Activated gamma-delta T cell (primary cell): ENCODE measurements around the gene RAB43.
"Not testable (repeated sequence)": the region's sequence is repeated elsewhere in the genome, so short reads cannot be mapped to it uniquely, and the experiment has no call there.

Experiments
- DNase-seq: peaks from one replicate; lab custom pipeline; 2025; lab: John Stamatoyannopoulos, UW
- total RNA-seq, 2 donors: gene quantifications; one replicate each; lab custom pipeline; 2026; lab: John Stamatoyannopoulos, UW

Gene RAB43
- total RNA-seq = 4.2 to 8.5 reads per million in 2 donors

DNA sequence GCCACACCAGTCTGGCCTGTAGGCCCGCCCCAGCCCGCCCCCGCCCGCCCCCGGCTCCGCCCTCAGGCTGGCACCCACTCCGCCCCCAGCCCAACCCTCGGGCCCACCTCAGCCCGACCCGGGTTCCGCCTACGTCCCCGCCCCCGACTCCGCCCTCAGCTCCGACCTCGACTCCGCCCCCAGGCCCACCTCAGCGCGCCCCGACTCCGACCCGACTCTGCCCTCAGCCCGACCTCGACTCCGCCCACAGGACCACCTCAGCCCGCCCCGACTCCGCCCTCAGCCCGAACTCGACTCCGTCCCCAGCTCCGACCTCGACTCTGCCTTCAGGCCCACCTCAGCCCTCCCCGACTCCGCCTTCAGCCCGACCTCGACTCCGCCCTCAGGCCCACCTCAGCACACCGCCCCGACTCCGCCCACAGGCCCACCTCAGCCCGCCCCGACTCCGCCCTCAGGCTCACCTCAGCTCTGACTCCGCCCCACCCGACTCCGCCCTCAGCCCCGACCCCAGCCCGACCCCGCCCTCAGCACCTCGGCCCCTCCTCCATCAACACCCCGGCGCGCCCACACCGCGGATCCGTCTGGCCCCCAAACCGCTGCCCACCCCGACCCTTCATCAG lies at the start of gene RAB43:
Gene RAB43 (minus strand): TSS at position 13 of the 620 bp plus-strand sequence. CDS start 315 bp downstream, outside the sequence.
- peak; percentile 79 for DNase-seq

DNA sequence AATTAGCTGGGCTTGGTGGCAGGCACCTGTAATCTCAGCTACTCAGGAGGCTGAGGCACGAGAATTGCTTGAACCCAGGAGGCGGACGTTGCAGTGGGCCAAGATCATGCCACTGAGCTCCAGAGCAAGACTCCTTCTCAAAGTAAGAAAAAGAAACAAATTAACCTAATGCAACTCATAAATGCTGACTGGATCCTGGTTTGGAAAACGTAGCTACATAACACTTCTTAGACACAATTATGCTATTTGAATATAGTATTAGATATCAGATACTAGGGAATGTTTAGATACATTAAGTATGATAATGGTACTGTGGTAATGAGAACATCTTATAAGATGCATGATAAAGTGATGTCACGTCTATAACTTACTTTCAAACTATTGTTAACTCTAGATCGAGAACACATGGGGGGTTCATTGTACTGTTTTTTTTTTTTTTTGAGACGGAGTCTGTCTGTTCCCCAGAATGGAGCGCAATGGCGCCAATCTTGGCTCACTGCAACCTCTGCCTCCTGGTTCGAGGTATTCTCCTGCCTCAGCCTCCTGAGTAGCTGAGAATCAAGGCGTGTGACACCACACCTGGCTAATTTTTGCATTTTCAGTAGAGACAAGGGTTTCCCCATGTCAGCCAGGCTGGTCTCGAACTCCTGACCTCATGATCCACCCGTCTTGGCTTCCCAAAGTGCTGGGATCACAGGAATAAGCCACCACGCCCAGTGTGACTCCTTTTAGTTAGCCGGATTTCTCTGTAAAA lies 45.2 kb upstream of the RAB43 start:
- DNase-seq = no peak

DNA sequence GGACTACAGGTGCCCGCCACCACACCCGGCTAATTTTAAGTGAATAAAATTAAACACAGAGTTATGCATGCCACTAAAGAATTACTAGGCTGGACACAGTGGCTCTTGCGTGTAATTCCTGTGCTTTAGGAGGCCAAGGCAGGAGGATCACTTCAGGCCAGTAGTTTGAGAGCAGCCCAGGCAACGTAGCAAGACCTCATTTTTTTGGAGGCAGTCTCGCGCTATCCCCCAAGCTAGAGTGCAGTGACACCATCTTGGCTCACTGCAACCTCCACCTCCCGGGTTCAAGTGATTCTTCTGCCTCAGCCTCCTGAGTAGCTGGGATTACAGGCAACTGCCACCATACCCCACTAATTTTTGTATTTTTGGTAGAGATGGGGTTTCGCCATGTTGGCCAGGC lies 44.0 kb upstream of the RAB43 start:
- not testable (repeated sequence) for DNase-seq

DNA sequence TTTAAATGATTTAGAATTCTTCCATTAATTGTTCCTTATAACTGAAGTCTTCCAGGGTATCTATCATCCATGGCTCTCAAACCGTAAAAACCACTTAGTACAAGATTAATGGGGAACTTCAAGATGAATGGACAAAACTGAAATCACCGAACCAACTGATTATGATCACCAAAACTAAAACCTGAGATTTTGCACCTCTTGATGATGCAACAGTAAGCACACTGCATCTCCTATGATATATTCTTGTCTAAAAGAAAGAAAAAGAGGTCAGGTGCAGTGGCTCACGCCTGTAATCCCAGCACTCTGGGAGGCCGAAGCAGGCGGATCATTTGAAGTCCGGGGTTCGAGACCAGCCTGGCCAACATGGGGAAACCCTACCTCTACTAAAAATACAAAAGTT lies 42.9 kb upstream of the RAB43 start:
- no peak for DNase-seq

DNA sequence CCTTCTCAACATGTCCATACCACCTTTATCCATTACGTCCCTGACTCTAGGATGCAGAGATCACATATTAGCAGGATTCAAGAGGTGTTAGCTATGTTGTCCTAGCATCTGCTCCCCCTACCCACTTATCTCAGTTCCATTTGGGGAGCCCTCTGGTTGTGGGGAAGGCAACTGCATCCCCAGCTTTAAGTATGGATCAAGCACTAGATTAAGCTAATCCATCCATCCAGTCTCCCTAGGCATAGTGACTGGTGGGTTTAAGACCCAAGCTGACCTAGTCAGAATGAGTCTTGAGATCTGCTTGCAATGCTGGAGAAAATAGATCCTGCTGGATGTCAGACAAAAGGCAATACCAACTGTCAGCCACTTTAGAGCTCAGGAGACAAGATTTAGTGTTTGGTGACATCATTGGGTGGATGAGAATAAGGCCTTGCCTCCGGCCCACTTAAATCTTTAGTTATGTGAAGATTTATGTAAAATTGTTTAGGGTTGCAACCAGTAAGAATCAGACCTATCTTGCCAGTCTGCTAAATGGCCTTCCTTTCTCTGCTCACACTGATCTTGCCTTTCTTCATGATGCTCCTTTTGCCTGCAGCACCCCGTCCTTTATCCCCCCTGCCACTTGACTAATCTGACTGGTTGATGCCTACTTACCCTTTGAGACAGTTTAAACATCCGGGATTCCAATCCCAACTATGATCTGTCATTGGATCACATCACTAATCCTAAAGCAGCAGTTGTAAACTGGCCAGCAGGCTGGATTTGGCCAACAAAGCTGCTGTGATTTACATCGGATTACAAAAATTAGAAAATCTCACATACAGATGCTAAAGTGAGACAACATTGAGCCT lies 41.4 kb upstream of the RAB43 start:
- DNase-seq = no peak

DNA sequence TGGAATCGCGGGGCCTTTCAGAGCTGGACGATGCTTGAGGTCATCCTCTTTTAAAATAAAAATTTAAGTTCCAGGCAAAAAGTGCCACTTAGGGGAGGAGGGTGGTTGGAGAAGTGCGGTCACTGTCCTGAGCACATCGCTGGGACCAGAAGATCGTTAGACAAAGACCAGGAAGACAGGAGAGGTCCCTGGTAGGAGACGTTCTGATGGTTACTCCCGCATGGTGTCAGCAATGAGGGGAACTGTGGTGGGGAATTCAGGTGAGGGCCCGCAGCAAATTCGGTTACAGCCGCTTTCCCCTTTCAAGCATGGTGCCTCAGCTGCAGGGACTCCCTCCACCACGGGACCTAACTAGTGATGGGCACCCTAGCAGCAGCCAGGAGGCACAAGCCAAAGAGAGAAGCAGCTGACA lies 40.3 kb upstream of the RAB43 start:
- no peak for DNase-seq

DNA sequence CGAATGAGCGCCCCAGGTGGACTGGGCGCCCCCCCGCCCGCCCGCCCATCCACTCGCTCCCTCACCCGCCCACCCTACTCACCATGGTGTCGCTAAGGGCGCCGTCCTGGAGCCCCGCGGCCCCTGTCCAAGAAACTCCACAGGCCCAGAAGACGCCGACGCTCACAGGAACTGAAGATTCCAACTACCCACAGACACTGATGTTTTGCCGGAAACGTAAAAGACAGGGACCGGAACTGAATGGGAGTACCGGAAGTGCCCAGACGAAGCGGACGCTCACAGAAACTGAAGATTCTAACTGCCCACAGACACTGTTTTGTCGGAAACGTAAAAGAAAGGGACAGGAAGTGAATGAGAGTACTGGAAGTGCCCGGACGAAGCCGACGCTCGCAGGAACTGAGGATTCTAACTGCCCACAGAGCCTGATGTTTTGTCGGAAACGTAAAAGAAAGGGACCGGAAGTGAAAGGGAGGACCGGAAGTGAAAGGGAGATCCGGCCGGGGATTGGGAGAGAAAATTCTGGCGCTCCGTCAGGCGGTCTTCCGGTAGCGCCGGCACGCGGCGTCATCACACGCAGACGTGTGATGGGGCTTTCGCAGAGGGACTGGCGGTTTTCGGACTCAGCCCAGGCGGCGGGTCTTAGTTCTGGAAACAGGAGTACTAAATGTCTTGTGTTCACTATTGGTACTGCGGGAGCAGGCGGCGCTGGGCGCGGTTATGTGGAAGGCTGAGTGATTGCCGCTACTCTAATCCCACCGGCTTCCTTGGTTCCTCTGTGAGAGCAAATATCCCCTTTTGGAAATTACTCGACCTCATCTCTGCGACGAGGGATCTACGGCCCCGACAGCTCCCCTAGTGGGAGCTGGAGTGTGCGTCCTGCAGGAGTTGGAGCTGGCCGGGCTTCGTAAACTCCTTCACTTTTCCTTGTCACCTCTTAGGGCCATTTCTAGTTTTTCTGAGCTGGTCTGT lies 39.6 kb upstream of the RAB43 start, which contains the start of gene ISY1:
Gene ISY1 (minus strand): TSS at position 173 of the 969 bp plus-strand sequence. CDS start 88 bp downstream, at position 85.
- DNase-seq = peak; percentile 73

DNA sequence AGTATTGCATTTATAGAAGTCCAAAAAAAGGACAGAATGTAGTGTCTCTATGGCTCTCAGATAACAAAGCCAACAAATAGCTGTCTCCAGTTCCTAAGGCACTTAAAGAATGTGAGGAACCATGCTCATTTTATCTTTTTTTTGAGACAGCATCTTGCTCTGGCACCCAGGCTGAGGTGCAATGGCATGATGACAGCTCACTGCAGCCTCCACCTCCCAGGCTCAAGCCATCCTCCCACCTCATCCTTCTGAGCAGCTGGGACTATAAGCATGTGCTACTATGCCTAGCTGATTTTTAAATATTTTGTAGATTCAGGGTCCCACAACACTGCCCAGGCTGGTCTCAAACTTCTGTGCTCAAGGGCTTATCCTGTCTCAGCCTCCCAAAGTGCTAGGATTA lies 23.2 kb upstream of the RAB43 start:
- DNase-seq = no peak

DNA sequence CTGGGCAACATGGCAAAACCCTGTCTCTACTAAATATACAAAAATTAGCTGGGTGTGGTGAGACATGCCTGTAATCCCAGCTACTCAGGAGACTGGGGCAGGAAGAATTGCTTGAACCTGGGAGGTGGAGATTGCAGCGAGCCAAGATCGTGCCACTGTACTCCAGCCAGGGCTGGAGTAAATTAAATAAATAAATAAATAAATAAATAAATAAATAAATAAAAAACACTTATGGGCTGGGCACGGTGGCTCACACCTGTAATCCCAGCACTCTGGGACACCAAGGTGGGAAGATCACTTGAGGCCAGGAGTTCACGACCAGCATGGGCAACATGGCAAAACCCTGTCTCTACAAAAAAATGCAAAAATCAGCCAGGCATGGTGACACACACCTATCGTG lies 19.4 kb upstream of the RAB43 start:
- DNase-seq = not testable (repeated sequence)

DNA sequence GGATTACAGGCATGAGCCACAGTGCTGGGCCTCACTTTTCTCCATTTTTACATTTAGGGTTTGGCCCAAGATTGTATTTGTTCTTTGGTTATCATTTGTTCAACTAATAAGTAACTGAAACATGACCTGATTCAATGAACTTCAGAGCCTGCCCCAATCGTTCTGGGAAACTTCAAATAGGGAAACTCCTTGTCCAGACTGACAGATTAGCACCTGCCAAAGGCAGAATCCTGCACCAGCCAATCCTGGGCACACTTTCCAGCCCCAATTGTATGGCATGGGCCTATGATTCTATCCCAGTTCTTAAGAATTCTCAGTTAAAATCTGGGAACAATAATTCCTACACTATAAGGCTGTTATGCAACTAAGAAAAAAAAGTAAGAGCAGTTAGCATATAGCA lies 18.3 kb upstream of the RAB43 start:
- no peak for DNase-seq

DNA sequence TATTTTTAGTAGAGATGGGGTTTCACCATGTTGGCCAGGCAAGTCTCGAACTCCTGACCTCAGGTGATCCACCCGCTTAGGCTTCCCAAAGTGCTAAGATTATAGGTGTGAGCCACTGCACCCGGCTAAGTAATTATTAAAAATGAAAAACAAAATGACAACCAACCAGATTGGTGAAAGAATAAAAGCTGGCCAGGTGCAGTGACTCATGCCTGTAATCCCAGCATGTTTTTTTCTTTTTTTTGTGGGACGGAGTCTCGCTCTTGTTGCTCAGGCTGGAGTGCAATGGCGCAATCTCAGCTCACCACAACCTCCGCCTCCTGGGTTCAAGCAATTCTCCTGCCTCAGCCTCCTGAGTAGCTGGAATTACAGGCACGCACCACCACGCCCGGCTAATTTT lies 14.7 kb upstream of the RAB43 start:
- not testable (repeated sequence) for DNase-seq

DNA sequence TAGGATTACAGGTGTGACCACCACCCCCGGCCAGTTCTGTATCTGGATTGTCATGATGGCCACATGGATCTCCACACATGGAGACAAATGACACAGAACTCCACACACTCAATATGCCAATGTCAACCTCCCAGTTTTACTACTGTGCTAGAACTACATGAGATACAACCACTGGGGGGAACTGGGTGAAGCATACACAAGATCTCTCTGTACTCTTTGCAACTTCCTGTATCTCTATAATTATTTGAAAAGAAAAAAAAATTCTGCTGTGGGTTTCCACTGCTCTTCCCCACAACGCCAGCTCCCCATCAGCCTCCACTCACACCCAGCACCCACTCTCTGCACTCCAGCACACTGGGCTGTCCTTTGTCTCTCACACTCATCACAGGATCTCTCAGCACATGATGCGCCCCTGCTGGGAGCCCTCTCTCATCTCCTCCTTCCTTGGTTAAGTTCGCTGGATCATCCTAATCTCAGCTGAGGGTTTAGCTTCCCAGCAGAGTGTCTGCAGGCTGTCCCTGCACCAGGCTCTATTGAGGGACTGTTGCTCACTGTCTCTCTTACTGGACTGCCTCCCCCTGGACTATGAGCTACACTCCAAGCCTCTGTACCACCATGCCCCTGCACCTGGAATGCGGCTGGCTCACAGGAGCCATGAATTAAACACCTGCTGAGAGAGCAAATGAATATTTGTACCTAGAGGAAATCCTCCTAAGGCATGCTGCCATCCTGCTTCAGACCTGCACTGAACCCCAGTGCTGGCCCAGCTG lies 10.7 kb upstream of the RAB43 start:
- DNase-seq = no peak

DNA sequence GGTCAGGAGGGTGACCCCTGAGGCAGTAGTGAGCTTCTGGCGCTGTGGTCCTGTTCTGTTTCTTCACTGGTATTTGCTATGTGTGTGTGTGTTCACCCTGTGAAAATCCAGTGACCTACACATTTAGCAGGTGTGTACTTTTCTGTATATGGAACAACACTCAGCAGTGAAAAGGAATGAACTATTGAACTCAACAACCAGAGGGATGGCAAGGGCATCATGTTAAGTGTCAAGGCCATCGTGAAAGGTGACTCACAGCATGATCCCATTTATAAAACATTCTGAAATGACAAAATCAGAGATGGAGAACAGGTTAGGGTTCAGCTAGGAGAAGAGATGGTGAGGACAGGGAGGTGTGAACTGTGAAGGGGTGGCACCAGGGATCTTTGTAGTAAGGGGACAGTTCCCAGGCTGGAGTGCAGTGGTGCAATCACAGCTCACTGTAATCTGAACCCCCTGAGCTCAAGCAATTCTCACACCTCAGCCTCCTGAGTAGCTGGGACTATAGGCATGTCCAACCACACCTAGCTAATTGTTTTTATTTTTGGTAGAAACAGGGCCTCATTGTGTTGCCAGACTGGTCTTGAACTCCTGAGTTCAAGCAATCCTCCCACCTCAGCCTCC lies 10.0 kb upstream of the RAB43 start:
- DNase-seq = no peak

DNA sequence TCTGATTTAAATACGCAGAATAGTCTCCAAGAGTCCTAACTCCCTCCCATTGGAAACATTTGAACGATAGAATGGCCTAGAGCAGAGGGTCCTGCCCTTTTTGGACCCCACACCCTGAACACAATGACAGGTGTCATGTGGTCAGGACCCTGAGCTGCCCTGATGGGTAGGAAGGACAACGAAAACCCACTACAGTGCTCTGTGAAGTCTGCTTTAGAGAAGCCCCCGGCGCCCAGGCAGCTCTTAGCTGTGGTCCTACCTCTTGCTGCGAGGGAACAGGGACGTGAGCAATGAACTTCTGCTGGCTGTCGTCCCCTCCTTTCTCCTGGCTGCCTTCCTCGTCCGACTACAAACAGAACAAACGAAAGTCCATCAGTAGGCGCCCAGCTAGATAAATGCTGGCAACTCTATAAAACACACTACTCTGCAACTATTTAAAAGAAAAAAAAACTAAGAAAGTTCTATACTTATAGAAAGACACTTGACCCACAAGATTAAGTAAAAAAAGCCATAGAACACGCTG lies 8.7 kb upstream of the RAB43 start:
- no peak for DNase-seq

DNA sequence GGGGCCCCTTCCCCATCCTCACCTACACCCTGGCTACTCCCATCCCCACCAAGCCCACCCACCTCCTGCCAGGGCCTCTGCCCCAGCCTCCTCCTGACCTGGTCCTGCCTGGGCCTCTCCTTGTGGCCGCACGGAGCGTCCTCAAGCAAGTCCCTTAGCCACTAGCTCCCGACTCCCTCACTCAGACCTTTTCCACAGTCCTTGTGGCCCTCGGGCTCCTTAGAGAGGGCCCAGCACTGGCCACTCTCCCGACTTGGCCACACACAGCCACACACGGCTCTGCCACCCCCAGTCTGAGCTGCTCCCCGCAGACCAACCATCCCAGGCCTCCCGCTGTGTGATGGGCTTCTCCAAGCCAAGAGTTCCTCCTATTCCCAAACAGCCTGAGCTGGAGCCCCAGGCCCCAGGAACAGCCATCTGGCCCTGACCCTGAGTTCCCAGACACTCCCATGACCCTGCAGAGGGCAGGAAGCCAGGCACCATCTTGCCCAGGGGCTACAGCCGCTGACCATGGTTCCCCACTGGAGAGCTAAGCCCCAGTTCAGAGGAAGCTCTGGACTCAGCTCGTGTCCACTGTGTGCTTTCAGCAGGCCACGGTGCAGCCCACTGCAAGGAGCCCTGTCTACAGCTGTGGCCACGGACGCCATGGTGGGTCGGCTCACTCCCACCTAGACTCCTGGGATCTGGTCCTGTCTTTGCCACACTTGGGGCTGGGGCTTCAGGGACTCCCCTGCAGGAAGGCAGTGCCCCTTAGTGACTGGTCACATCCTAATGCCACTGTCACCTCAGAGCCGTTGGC lies 7.0 kb upstream of the RAB43 start:
- DNase-seq = no peak

DNA sequence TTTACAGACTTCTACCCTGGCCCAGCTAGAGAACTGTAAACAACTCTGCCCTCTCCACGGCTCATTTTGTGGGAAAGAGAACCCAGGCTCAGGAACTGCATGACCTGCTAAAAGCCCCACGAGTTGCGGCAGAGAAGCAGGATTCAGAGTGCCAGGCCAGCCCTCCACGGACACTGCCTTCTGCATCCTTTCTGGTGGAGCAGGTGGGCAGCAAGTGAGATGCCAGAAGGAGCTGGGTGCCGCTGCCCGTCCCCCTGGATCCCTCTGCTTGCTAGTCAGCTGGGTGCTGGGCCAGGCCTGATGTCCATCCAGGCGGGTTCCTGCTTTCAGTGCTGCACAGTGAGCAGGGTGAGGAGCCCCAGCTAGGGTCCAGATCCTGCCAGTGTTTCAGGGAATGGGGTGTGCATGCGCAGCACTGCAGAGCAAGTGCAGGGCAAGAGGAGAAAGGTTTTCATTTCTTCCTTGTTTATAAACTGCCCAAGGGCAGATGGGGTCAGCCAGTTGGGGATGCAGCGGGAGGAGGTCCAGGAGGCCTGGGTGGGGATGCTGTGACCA lies 5.2 kb upstream of the RAB43 start:
- no peak for DNase-seq

DNA sequence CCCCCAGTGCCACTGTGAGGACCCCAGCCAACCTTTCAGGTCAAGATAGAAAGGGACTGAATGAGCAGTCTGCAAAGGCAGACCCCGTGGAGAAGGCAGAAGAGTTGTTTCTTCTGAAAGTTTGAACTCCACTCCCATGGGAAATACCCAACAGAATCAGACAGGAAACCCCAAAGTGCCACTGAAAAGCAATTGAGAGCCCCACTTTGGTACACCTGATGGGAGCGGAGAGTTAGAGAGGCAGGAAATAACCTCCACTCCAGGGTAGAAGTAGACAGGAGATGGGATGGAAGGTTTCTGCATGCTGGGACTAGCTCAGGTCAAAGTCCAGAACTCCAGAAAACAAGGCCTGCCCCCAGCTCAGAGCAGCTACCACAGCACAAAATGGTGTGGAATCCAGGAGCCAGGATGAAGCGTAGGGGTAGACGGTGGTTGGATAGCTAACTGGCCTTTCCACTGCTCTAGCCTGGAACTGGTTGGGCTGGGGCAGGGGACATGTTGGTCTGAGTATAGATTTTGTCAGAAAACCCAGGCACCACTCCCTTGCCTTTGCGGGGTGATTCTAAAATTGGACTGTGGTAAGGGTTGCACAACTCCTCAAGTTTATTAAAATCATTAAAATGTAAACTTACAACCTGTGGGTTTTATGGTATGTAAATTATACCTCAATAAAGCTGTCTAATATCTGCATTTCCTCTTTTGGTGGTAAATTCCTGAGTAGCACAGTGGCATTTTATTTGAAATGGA lies 1.9 kb upstream of the RAB43 start:
- no peak for DNase-seq
